ENCODE data around the gene CYB561D2. TPM values are rescaled to one million over a fixed set of nuclear protein-coding genes. Genes with fewer than 3 reads are reported as not detected.

The CYB561D2 gene
- total RNA-seq, 2 experiments from 2014 or later, result 37.1 to 39.7 TPM

DNA sequence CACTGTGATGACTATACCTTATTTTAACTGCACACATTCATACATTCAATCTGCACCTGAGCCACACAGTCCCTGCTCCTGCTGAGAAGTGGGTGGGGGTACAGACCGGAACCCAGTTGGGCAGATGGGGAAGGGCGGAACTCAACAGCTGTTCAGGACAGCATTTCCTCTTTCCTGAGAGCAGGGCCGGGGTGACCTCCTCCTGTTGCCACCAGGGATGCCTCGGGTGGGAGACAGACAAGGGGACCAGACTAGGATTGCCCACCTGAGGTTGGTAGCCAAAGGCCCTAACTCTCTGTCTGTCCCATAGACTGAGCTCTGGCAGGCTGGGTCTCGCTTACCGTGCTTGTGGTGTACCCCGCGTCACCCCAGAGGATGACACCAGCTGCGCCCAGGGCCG, 32.0 kb upstream of the CYB561D2 start:
- POLR2A ChIA-PET, result interaction anchor here (9.6 to 31.7 kb wide), 2 partner anchors 20 to 24 kb away, joined by 113 to 704 read pairs; partner anchors contain the start of genes CYB561D2, HYAL3, NAA80 and NPRL2
- H3K4me3 Mint-ChIP-seq, result no peak overlapping the region
- CTCF ChIA-PET, result interaction anchor here (0.8 to 2.0 kb wide), 2 partner anchors 18 to 19 kb away, joined by 3 to 8 read pairs; partner anchors contain the start of genes HYAL3 and NAA80
- H3K27ac Mint-ChIP-seq, result peak overlapping the region; percentile 14
- H3K9me3 Mint-ChIP-seq, result no peaks in the 10 kb centered on the region
- no peak for DNase-seq
- H3K36me3 Mint-ChIP-seq (ENCODE audit: low read depth), result peaks cover 4% of the 10 kb centered on the region
- peaks cover 64% of the 10 kb centered on the region for H3K4me1 Mint-ChIP-seq
- H3K27me3 Mint-ChIP-seq, result no peaks in the 10 kb centered on the region

DNA sequence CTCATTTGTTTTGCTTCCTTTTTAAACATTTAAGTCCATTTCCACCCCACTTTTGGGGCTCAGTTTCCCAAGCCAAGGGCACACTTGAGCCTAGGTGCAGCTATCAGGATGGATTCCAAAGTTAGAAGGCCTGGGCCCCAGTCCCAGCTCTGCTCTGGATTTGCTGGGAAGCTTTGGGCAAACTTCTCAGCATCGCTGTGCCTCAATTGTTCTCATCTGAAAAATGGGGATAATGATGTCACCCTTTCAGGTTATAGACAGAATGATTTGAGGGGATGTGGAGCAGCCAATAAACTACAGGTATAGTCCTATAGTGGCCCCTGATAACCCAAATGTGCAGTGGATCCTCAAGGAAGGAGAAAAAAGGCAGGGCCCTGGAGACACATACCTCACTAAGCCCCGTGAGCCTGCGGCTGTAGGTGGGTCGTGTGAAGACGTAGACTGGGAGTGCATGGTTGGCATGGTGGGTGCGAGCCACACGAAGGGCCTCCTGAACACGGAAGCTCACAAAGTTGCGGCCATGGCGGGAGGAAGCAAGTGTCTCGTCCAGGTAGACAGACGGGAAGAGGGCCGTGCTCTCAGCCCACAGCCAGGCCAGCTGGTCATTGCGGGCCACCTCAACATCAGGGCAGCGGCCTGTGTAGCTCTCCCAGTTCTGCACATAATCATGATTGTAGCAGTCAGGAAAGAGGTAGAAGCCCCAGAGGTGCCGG, 31.3 kb upstream of the CYB561D2 start:
- no peak for DNase-seq

DNA sequence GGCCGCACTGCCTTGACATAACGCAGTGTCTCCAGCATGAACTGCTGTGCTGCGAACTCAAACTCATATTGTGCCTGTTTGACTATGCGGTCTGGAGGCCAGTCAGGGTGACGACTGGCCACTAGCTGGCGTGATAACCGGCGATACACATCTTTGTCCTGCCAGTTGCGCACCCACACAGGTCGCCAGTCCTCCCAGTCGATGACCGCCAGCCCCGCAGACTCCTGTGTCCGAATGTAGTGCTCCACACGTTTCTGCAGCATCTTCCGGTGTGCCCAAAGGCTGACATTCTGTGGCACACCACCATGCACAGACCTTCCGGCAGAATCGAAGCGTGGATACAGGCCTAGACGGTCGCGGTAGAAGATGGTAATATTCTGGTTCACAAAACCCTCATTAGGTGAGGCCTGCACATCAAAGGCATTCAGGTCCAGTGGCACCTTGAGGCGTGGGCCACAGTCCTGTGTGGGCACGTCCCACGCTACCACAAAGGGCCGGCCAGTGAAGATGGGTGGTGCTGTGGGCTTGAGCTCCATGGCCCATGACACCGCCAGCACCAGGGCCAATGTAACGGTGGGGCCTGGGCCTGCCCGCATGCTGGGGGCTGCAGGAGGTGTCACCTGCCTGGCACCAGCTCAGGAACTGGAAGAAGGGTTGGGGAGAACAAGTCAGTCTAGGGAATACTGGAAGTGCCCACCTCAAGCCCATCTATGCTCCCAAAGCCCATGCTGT, 30.6 kb upstream of the CYB561D2 start:
- H3K27ac Mint-ChIP-seq, result peak overlapping the region; percentile 37

More for the DNA sequence above, 31.3 kb upstream of the CYB561D2 start:
- H3K27me3 Mint-ChIP-seq, result no peaks in the 10 kb centered on the region
- peaks cover 59% of the 10 kb centered on the region for H3K4me1 Mint-ChIP-seq
- POLR2A ChIA-PET, result interaction anchor here (9.6 to 31.7 kb wide), 2 partner anchors 21 to 23 kb away, joined by 113 to 704 read pairs; partner anchors contain the start of genes CYB561D2, HYAL3, NAA80 and NPRL2
- no peaks in the 10 kb centered on the region for H3K9me3 Mint-ChIP-seq
- no peak overlapping the region for H3K27ac Mint-ChIP-seq
- H3K36me3 Mint-ChIP-seq (ENCODE audit: low read depth), result peaks cover 4% of the 10 kb centered on the region
- H3K4me3 Mint-ChIP-seq, result peak overlapping the region; percentile 86
- CTCF ChIA-PET, result interaction anchor here (1.0 to 2.0 kb wide), 2 partner anchors 13 to 20 kb away, joined by 3 to 8 read pairs; partner anchors contain the start of genes HYAL3 and NAA80

DNA sequence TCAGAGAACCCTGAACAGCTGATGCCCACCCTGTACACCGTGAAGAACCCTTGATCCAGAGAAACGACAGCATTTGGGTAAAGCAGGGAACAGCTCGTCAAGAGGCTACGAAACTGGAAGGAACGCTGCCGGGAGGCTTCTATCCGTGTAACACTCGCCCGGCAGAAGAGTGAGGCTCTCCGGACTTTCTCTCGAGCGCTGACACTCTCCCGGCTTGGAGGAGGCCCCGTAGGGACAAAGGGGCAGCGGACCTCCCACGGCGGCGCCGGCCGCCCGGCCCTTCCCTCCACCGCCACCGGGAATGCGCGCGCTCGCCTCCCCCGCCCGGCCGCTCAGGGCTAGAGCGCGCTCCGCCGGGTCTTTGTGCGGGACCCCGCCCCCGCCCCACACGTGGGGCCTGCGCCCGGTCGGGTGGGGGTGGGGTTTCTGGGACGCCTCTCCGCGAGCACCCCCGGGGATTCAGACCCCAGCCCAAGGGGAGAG, 29.8 kb upstream of the CYB561D2 start:
- Mint-ChIP-seq H3K27me3 (no peaks in the 10 kb centered on the region), H3K4me1 (peaks cover 52% of the 10 kb centered on the region), H3K27ac (peak overlapping the region; percentile 69), H3K36me3 (ENCODE audit: low read depth) (peaks cover 4% of the 10 kb centered on the region), H3K4me3 (peak overlapping the region; percentile 86), H3K9me3 (no peaks in the 10 kb centered on the region)
- POLR2A ChIA-PET, result interaction anchor here (9.6 to 31.7 kb wide), 2 partner anchors 22 kb away, joined by 113 to 704 read pairs; partner anchors contain the start of genes CYB561D2, HYAL3, NAA80 and NPRL2
- CTCF ChIA-PET, result interaction anchor here (0.6 to 6.7 kb wide), 7 partner anchors 14 to 124 kb away, joined by 3 to 82 read pairs (median 5); partner anchors contain the start of genes HYAL3, NAA80 and RASSF1
- DNase-seq, result peak; percentile 71

More for the DNA sequence above, 30.6 kb upstream of the CYB561D2 start:
- no peaks in the 10 kb centered on the region for H3K27me3 Mint-ChIP-seq
- peak overlapping the region; percentile 86 for H3K4me3 Mint-ChIP-seq
- peaks cover 4% of the 10 kb centered on the region for H3K36me3 Mint-ChIP-seq (ENCODE audit: low read depth)
- ChIA-PET CTCF (interaction anchor here (1.0 to 6.7 kb wide), 3 partner anchors 14 to 21 kb away, joined by 3 to 82 read pairs (median 61); partner anchors contain the start of genes HYAL3 and NAA80), POLR2A (interaction anchor here (9.6 to 31.7 kb wide), 2 partner anchors 21 to 23 kb away, joined by 113 to 704 read pairs; partner anchors contain the start of genes CYB561D2, HYAL3, NAA80 and NPRL2)
- peaks cover 58% of the 10 kb centered on the region for H3K4me1 Mint-ChIP-seq
- H3K9me3 Mint-ChIP-seq, result no peaks in the 10 kb centered on the region
- peak; percentile 16 for DNase-seq

DNA sequence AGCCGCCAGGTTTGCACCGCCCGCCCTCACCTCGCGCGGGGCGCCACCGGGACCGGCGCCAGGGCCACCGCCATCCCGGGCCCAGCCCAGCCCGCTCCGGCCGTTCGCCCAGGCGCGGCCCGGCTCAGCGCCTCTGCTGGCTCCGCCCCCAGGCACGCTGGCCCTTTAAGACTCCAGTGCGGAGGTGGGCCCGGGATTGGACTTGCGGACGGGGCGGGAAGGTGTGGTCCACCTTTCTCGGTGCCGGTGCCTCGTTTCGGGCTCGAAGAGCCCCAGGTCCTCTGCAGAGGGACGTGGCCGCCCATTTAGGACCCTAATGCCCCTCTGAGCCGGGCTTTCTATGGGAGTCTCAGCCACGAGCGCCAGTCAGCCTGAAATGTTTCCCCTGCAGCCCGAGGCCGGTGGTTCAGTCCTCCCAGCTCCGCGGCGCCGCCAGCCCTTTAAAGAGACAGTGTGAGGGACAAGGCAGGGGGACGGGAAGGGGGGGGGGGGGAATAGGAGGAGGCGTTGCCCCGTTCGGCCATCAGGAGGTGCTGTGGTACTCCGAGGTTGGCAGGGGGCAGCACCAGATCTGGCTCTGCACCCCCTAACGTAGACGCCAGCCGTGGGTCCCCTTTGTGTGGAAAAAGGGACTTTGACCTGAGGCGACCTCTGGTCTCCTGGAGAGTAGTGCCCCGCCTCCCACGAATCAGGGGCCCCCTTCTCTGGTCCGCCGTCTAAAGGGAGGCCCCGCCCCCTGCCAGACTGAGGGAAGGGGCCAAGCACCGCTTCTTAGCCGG, 29.1 kb upstream of the CYB561D2 start:
- CTCF ChIA-PET, result interaction anchor here (0.6 to 6.7 kb wide), 7 partner anchors 14 to 125 kb away, joined by 3 to 82 read pairs (median 5); partner anchors contain the start of genes HYAL3, NAA80 and RASSF1
- POLR2A ChIA-PET, result interaction anchor here (1.1 to 31.7 kb wide), 3 partner anchors 21 to 75 kb away, joined by 3 to 704 read pairs (median 113); partner anchors contain the start of genes CYB561D2, HYAL3, NAA80 and NPRL2
- H3K36me3 Mint-ChIP-seq (ENCODE audit: low read depth), result no peaks in the 10 kb centered on the region
- no peaks in the 10 kb centered on the region for H3K9me3 Mint-ChIP-seq
- DNase-seq, result peak; percentile 85
- H3K4me3 Mint-ChIP-seq, result peak overlapping the region; percentile 72
- H3K27ac Mint-ChIP-seq, result peak overlapping the region; percentile 83
- no peaks in the 10 kb centered on the region for H3K27me3 Mint-ChIP-seq
- H3K4me1 Mint-ChIP-seq, result peaks cover 48% of the 10 kb centered on the region

DNA sequence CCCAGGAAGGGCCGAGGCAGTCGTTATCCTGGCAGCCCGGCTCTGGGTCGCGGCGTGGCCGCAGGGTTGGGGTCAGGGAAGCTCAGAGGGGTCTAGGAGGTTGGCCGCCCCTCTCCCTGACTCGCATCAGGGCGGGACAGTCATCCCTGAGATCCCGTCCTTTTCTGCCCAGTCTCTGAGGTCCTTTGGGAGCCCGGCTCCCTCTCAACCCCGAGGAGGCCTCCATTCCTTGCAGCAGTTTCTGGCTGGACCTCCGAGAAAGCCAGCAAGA, 28.6 kb upstream of the CYB561D2 start:
- no peaks in the 10 kb centered on the region for H3K27me3 Mint-ChIP-seq
- CTCF ChIA-PET, result interaction anchor here (0.9 to 6.7 kb wide), 5 partner anchors 13 to 75 kb away, joined by 3 to 82 read pairs (median 6); partner anchors contain the start of genes HYAL3, NAA80 and RASSF1
- H3K9me3 Mint-ChIP-seq, result no peaks in the 10 kb centered on the region
- no peak for DNase-seq
- POLR2A ChIA-PET, result interaction anchor here (1.1 to 31.7 kb wide), 3 partner anchors 21 to 75 kb away, joined by 3 to 704 read pairs (median 113); partner anchors contain the start of genes CYB561D2, HYAL3, NAA80 and NPRL2
- H3K4me3 Mint-ChIP-seq, result peak overlapping the region; percentile 37
- H3K4me1 Mint-ChIP-seq, result peaks cover 48% of the 10 kb centered on the region
- H3K36me3 Mint-ChIP-seq (ENCODE audit: low read depth), result no peaks in the 10 kb centered on the region
- H3K27ac Mint-ChIP-seq, result no peak overlapping the region

DNA sequence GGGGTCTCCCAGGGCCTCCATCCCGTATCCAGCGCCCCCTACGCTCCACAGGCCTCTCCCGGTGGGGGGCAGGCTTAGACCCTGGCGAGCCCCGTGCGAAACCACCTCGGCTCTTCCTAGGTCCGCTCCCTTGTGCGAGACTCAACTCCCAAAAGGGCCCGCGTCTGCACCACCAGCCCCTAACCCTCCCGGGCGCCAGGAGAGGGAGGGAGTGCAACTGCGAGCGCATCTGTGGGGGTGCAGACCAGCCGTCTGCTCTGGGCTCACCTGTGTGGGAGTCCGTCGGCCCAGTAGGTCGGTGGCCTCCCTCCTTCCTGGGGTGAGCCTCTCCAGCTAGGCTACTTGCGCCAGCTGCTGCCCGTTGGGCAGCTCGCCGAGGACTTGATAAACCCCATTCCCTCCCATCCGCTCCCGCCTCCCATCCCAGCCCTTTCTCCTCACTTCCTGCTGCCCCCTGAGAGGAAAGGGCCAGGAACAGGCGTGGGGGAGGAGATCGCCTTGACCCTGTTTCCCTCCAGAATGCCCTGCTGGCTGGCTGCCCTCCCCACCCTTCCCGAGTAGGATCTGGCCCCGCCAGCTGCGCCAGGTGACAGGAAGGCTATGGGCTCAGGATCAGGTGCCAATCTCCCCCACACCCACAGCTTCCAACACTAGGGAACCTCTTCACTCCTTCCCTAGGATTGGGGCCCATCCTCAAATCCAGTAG, 28.1 kb upstream of the CYB561D2 start, which contains the start of gene HYAL2:
Gene HYAL2, minus strand, starts transcription at position 360 of the 706 bp plus-strand sequence. CDS start 2,256 bp downstream, outside the sequence.
- H3K4me1 Mint-ChIP-seq, result peaks cover 49% of the 10 kb centered on the region
- no peak for DNase-seq
- H3K27ac Mint-ChIP-seq, result peak within 1 kb of the TSS; percentile 83
- H3K9me3 Mint-ChIP-seq, result no peaks in the 10 kb centered on the region
- H3K27me3 Mint-ChIP-seq, result no peaks in the 10 kb centered on the region
- CTCF ChIA-PET, result interaction anchor here (0.8 to 6.7 kb wide), 3 partner anchors 13 to 48 kb away, joined by 3 to 82 read pairs (median 61); partner anchors contain the start of genes HYAL3 and NAA80
- H3K36me3 Mint-ChIP-seq (ENCODE audit: low read depth), result no peaks in the 10 kb centered on the region
- POLR2A ChIA-PET, result interaction anchor here (1.1 to 31.7 kb wide), 3 partner anchors 20 to 76 kb away, joined by 3 to 704 read pairs (median 113); partner anchors contain the start of genes CYB561D2, HYAL3, NAA80 and NPRL2
- peak within 1 kb of the TSS; percentile 72 for H3K4me3 Mint-ChIP-seq

DNA sequence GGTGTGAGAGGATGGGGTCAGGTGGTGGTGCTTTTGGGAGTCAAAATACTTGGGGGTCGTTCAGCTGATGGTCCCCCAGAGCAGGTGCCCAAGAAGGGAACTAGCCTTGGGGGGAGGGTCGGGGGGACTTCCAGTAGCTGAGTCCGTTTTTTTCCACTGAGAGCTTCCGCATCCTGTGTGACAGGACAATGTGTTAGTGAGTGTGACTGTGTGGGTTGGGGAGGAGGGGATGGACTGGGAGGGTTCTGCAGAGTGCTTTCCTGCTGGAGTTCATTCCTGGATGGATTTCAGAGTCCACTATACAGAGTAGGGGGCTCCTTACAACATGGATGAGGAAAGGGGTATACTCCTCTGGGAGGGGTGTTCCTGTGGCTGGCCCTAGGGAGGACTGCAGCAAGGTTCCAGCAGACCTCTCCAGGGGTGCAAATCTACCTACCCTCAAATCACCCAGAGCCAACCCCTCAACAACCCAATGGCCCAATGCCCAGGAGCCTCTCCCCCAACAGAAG, 27.5 kb upstream of the CYB561D2 start:
- H3K27me3 Mint-ChIP-seq, result no peaks in the 10 kb centered on the region
- CTCF ChIA-PET, result interaction anchor here (0.8 to 6.7 kb wide), 4 partner anchors 12 to 48 kb away, joined by 3 to 82 read pairs (median 36); partner anchors contain the start of genes HYAL3, IFRD2 and NAA80
- DNase-seq, result no peak
- H3K9me3 Mint-ChIP-seq, result no peaks in the 10 kb centered on the region
- POLR2A ChIA-PET, result interaction anchor here (2.2 to 31.7 kb wide), 2 partner anchors 19 to 24 kb away, joined by 21 to 704 read pairs; partner anchors contain the start of genes CYB561D2, HYAL3, NAA80 and NPRL2
- H3K4me3 Mint-ChIP-seq, result no peak overlapping the region
- peaks cover 48% of the 10 kb centered on the region for H3K4me1 Mint-ChIP-seq
- H3K36me3 Mint-ChIP-seq (ENCODE audit: low read depth), result peaks cover 2% of the 10 kb centered on the region
- H3K27ac Mint-ChIP-seq, result peak overlapping the region; percentile 31

DNA sequence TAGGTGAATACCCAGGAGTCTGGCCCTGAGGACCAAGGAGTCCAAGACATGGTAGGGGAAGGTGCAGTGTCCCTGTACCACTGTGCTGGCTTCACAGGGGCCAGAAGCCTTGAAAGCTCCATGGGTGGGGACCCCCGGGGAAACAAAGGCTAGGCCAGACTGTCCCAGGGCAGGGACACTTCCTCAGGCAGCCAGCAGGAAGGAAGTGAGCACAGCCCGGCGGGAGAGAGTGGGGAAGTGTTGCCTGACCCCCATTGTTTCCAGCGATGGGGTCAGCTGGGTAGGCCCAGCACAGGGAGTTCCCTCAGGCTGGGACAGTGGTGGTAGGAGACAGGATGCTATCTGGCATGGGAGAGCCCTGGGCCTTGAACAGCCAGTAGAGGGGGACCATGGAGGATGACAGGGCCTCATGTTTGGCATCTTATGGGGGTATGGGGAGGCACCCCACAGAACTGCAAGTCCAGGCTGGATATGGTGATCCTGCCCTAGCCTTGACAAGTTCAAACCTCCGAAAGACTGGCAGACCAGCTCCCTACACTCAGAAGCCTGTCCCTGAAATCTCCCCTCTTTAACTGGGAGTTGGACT, 27.0 kb upstream of the CYB561D2 start:
- ChIA-PET POLR2A (interaction anchor here (1.0 to 31.7 kb wide), 4 partner anchors 9 to 32 kb away, joined by 3 to 704 read pairs (median 14); partner anchors contain the start of genes CYB561D2, HYAL3, IFRD2 and NAA80), CTCF (interaction anchor here (0.6 to 6.7 kb wide), 20 partner anchors 9 to 129 kb away, joined by 3 to 82 read pairs (median 6); partner anchors contain the start of genes CYB561D2, GNAI2, HYAL1 and HYAL3)
- H3K4me1 Mint-ChIP-seq, result peaks cover 48% of the 10 kb centered on the region
- peak overlapping the region; percentile 31 for H3K27ac Mint-ChIP-seq
- H3K4me3 Mint-ChIP-seq, result no peak overlapping the region
- H3K27me3 Mint-ChIP-seq, result no peaks in the 10 kb centered on the region
- H3K9me3 Mint-ChIP-seq, result no peaks in the 10 kb centered on the region
- no peak for DNase-seq
- H3K36me3 Mint-ChIP-seq (ENCODE audit: low read depth), result peaks cover 8% of the 10 kb centered on the region

DNA sequence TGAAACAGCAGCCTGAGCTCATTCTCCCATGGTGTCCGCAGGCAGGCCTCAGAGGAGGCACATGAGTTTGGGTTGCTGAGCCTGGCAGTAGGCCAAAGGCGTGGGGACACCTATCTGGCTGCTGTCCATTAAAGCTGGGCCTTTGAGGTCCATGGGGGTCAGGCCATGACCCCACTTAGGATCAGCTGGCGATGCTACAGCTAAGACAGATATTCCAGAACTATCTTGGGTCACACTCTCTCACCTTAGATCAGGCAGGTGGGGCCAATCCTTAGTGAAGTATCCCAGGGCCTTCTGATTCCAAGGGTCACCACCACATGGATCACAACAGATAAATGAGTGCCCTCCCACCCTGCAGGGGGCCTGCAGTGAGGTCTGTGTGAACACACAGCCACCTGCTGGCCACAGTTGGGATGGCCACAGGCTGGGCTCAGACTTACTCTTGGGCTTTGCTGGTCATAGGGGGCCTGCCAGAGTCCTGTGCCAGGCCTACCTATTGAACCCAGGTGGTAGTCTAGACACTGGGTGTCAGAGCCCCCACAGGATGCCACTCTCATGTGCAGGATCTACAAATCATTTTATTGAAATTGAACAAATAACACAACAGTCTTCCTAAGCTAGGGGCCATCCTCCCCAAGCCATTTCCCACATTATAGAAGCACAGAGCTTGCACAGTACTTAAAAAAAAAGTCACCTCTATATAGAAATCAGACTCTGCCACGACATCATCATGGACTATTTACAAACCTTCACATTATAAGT, 26.1 kb upstream of the CYB561D2 start:
- Mint-ChIP-seq H3K4me1 (peaks cover 41% of the 10 kb centered on the region), H3K27ac (no peak overlapping the region), H3K9me3 (no peaks in the 10 kb centered on the region), H3K27me3 (no peaks in the 10 kb centered on the region), H3K36me3 (ENCODE audit: low read depth) (peaks cover 12% of the 10 kb centered on the region), H3K4me3 (no peak overlapping the region)
- ChIA-PET POLR2A (interaction anchor here (1.0 to 31.7 kb wide), 4 partner anchors 9 to 33 kb away, joined by 3 to 704 read pairs (median 14); partner anchors contain the start of genes CYB561D2, HYAL3, IFRD2 and NAA80), CTCF (interaction anchor here (0.6 to 6.7 kb wide), 23 partner anchors 10 to 130 kb away, joined by 3 to 82 read pairs (median 5); partner anchors contain the start of genes CYB561D2, GNAI2, HYAL1 and HYAL3)
- DNase-seq, result peak; percentile 69
